Erythroblast (primary cell): ENCODE data around the gene ADAMTS7.

Source experiments
- GATA1 ChIP-seq: IDR thresholded peaks from 2 replicates; pipeline ENCODE4 v1.6.1; 2011; ENCODE audit warnings: low read depth, mild to moderate bottlenecking, control low read depth, low read length, moderate library complexity
- POLR2A ChIP-seq: IDR thresholded peaks from 2 replicates; pipeline ENCODE4 v1.6.1; 2011; ENCODE audit warnings: mild to moderate bottlenecking, low read length

DNA sequence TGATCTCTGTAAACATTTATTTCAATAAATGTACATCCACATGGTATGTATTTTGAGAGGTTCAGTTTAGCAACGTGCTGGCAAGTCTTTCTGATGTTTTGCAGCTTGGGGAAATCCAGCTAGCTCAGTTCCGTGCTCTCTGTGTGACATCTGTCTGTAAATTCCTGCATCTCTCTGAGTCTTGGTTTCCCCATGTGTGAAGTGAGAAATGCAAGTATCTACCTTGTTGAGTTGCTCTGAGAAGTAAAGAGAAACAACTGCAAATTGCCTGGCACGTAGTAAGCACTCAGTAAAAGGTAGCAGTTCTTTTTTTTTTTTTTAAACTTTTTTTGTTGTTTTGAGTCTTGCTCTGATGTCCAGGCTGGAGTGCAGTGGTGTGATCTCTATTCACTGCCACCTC lies 31.3 kb upstream of the ADAMTS7 start:
- TF ChIP-seq POLR2A (no peak), GATA1 (no peak)
